B cell (primary cell): ENCODE data around the gene EXD3. TPM values are rescaled to one million over a fixed set of nuclear protein-coding genes. Genes with fewer than 3 reads are reported as not detected.

ENCODE experiments used
- ATAC-seq: fragments of 200-7000 bp; cut with Tn5 transposase; one replicate; pipeline ENCODE4 v1.10.0; 2021; ENCODE audit warnings: low read depth, mild to moderate bottlenecking, moderate number of reproducible peaks, moderate library complexity
- CTCF ChIA-PET: fragments of 350-600 bp; sonication (Branson Sonifier 250); formaldehyde crosslinking; loops from one replicate; lab custom pipeline; 2021; ENCODE audit warnings: antibody characterized with exemption, inconsistent platforms; lab: Charles Lee
- POLR2A ChIA-PET: fragments of 350-600 bp; sonication (Branson Sonifier 250); formaldehyde crosslinking; loops from one replicate; lab custom pipeline; 2021; ENCODE audit warnings: antibody characterized with exemption; lab: Charles Lee
- DNase-seq: peaks from one replicate; pipeline ENCODE4 v3.0.0; 2013
- H2AFZ ChIP-seq: 2 replicates; pipeline ENCODE4 v1.6.1; 2012; ENCODE audit warnings: mild to moderate bottlenecking, low read depth, low read length; ENCODE audit not compliant: insufficient read depth, poor library complexity, severe bottlenecking
- H3K27ac ChIP-seq, 2 donors: 1 replicate in 1 of 2; 2 replicates in 1 of 2; pipeline ENCODE4 v1.5.1; 2012 to 2013; ENCODE audit warnings: low read length in 2 of 2, mild to moderate bottlenecking in 2 of 2, moderate library complexity in 1 of 2
- H3K27me3 ChIP-seq, 4 experiments: fragments of 200-600 bp in 1 of 4; sonication (generic) in 1 of 4; replicated peaks in 1 of 4; 1 replicate in 2 of 4; 2 replicates in 2 of 4; pipeline versions ENCODE4 v1.6.1 to v1.7.0; 2013 to 2016; ENCODE audit warnings: low read length in 3 of 4, mild to moderate bottlenecking in 2 of 4, mixed read lengths in 1 of 4, moderate library complexity in 1 of 4; ENCODE audit not compliant: insufficient read depth in 4 of 4, control insufficient read depth in 3 of 4; ENCODE audit errors: control extremely low read depth in 1 of 4
- H3K36me3 ChIP-seq, 2 experiments: replicated peaks in 1 of 2; 1 replicate in 1 of 2; 2 replicates in 1 of 2; pipeline versions ENCODE4 v1.6.1 to v1.7.1; 2013; ENCODE audit warnings: low read length in 1 of 2; ENCODE audit not compliant: insufficient read depth in 2 of 2, control insufficient read depth in 1 of 2; ENCODE audit errors: control extremely low read depth in 1 of 2, extremely low read depth in 1 of 2
- H3K4me1 ChIP-seq, 2 donors: fragments of 200-600 bp in 1 of 2; sonication (generic) in 1 of 2; 1 replicate in 1 of 2; 2 replicates in 1 of 2; pipeline versions ENCODE4 v1.5.1 to v1.6.1; 2013 to 2017; ENCODE audit warnings: low read length in 2 of 2; ENCODE audit not compliant: control insufficient read depth in 2 of 2, insufficient read depth in 2 of 2
- H3K4me2 ChIP-seq: replicated peaks from 2 replicates; pipeline ENCODE3; 2012; ENCODE audit warnings: mild to moderate bottlenecking, low read depth, low read length; ENCODE audit not compliant: poor library complexity, severe bottlenecking
- H3K4me3 ChIP-seq, 5 experiments: fragments of 200-600 bp in 1 of 5; sonication (generic) in 1 of 5; 1 replicate in 3 of 5; 2 replicates in 2 of 5; pipeline versions ENCODE4 v1.5.1 to v1.7.0; 2011 to 2016; ENCODE audit warnings: low read length in 4 of 5, mild to moderate bottlenecking in 4 of 5, low read depth in 2 of 5, control low read depth in 1 of 5, moderate library complexity in 1 of 5; ENCODE audit not compliant: insufficient read depth in 1 of 5; ENCODE audit errors: control extremely low read depth in 1 of 5, extremely low read depth in 1 of 5
- H3K79me2 ChIP-seq: fragments of 200-600 bp; sonication (generic); one replicate; pipeline ENCODE4 v1.6.0; 2016; ENCODE audit warnings: low read length; ENCODE audit not compliant: control insufficient read depth, insufficient read depth
- H3K9ac ChIP-seq: fragments of 200-600 bp; sonication (generic); 2 replicates; pipeline ENCODE4 v1.6.1; 2017; ENCODE audit warnings: mild to moderate bottlenecking, low read length, moderate library complexity
- H3K9me3 ChIP-seq, 3 donors: one replicate each; pipeline versions ENCODE4 v1.6.1 to v1.7.1; 2013; ENCODE audit warnings: low read length in 2 of 3; ENCODE audit not compliant: control insufficient read depth in 2 of 3, insufficient read depth in 1 of 3; ENCODE audit errors: control extremely low read depth in 1 of 3
- H4K20me1 ChIP-seq: 2 replicates; pipeline ENCODE4 v1.6.0; 2012; ENCODE audit warnings: mild to moderate bottlenecking, low read length; ENCODE audit not compliant: insufficient read depth, control insufficient read depth, poor library complexity, severe bottlenecking
- H3K27ac Mint-ChIP-seq: one replicate; pipeline ENCODE4 v1.8.0; 2021; ENCODE audit warnings: mixed read lengths
- H3K27me3 Mint-ChIP-seq: one replicate; pipeline ENCODE4 v1.8.0; 2021; ENCODE audit warnings: mixed read lengths
- H3K4me1 Mint-ChIP-seq: one replicate; pipeline ENCODE4 v1.8.0; 2021; ENCODE audit warnings: mixed read lengths
- H3K4me3 Mint-ChIP-seq: one replicate; pipeline ENCODE4 v1.8.0; 2021; ENCODE audit warnings: mixed read lengths
- H3K9me3 Mint-ChIP-seq: one replicate; pipeline ENCODE4 v1.8.0; 2022; ENCODE audit warnings: mixed read lengths; ENCODE audit not compliant: insufficient read depth
- EZH2 ChIP-seq: IDR thresholded peaks from 2 replicates; pipeline ENCODE4 v1.6.1; 2012; ENCODE audit warnings: borderline replicate concordance, low read depth, mild to moderate bottlenecking, moderate library complexity, low read length; ENCODE audit not compliant: insufficient read depth, poor library complexity, severe bottlenecking
- WGBS: methylation state at CpG from one replicate; pipeline ENCODE4 v1.1.5; 2013; ENCODE audit warnings: missing lambda C conversion rate; ENCODE audit not compliant: insufficient coverage; 5-methylcytosine and 5-hydroxymethylcytosine counted together
- intact Hi-C: fragments of 100-400 bp; cut with micrococcal nuclease; formaldehyde crosslinking; loops from one replicate; pipeline ENCODE4 v1.10.0; 2022
- polyA plus RNA-seq: library from polyadenylated mRNA; depleted of rRNA; stranded (reverse); fragments of >200 nt; gene quantifications from 2 replicates; pipeline ENCODE4 v1.2.3, GENCODE V29; 2012
- total RNA-seq, 2 donors: library from RNA; stranded (reverse); fragments of 120-200 nt in 1 of 2; gene quantifications; 1 replicate in 1 of 2; 2 replicates in 1 of 2; pipeline versions ENCODE4 v1.2.3 to v1.2.4, GENCODE V29; 2013 to 2022
- TF ChIP-seq, protein P1 (sequence below): fragments of 200-600 bp; IDR thresholded peaks from one replicate; pipeline ENCODE4 v1.8.0; 2022; ENCODE audit warnings: antibody characterized with exemption, mild to moderate bottlenecking

Gene EXD3
- total and polyA plus RNA-seq, 2 donors (not counting 1 experiment from before 2014, with no cell fraction given): 22.5 to 23.7 TPM

DNA sequence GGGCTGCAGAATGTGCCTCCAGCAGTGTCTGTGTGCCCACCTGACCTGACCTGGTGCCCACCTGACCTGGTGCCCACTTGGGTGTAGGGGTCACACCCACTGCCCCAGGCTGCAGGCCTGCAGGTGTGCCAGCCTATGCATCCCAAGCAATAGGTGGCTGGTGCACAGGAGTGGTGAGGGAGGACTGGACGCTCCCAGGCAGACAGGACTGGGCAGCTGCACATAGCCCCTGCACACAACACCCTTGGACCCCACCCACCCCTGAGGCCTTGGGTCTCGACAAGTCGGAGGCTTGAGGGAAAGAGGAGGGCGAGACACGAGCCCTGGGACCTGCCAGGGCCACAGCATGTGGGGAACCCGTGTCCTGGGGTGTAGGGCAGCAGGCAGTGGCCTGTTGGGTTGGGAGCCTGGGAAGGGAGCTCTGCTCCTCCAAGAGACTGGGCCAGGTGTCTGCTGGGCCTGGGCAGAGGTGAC lies 110.1 kb downstream of the EXD3 start:
- H3K27me3 ChIP-seq: peaks cover 0 to 11% (median 4%) of the 10 kb centered on the region in 4 experiments
- 96% methylated on average over 4 of the region's 6 CpGs for WGBS
- DNase-seq (no peak), ATAC-seq (no peak)
- CTCF ChIA-PET: interaction anchor here (1.5 kb wide), 2 partner anchors 11 to 16 kb away, joined by 3 to 4 read pairs; partner anchors contain the start of gene NRARP
- no peaks in the 10 kb centered on the region for H4K20me1 ChIP-seq
- no peaks in the 10 kb centered on the region for H3K9me3 Mint-ChIP-seq
- no peak overlapping the region for H3K4me3 ChIP-seq
- peaks cover 7 to 13% of the 10 kb centered on the region in 2 donors for H3K4me1 ChIP-seq
- TF ChIP-seq, protein P1, sequence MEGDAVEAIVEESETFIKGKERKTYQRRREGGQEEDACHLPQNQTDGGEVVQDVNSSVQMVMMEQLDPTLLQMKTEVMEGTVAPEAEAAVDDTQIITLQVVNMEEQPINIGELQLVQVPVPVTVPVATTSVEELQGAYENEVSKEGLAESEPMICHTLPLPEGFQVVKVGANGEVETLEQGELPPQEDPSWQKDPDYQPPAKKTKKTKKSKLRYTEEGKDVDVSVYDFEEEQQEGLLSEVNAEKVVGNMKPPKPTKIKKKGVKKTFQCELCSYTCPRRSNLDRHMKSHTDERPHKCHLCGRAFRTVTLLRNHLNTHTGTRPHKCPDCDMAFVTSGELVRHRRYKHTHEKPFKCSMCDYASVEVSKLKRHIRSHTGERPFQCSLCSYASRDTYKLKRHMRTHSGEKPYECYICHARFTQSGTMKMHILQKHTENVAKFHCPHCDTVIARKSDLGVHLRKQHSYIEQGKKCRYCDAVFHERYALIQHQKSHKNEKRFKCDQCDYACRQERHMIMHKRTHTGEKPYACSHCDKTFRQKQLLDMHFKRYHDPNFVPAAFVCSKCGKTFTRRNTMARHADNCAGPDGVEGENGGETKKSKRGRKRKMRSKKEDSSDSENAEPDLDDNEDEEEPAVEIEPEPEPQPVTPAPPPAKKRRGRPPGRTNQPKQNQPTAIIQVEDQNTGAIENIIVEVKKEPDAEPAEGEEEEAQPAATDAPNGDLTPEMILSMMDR: no peak
- no peak for TF ChIP-seq EZH2
- intact Hi-C loops: no loop called here
- no peak overlapping the region for H3K4me3 Mint-ChIP-seq
- no peak overlapping the region for H3K9ac ChIP-seq
- H3K27ac Mint-ChIP-seq: no peak overlapping the region
- H3K79me2 ChIP-seq: no peaks in the 10 kb centered on the region
- no peak overlapping the region for H3K4me2 ChIP-seq
- peaks cover 0 to 8% (median 0%) of the 10 kb centered on the region in 3 donors for H3K9me3 ChIP-seq
- no peak overlapping the region for H2AFZ ChIP-seq
- H3K27me3 Mint-ChIP-seq: no peaks in the 10 kb centered on the region
- no peaks in the 10 kb centered on the region for H3K4me1 Mint-ChIP-seq
- no peak overlapping the region for H3K27ac ChIP-seq
- H3K36me3 ChIP-seq: no peaks in the 10 kb centered on the region
- POLR2A ChIA-PET: interaction anchor here (0.9 kb wide), 1 partner anchor 11 kb away, joined by 3 read pairs; the partner anchor contains the start of gene NRARP
